ENCODE measurements around the gene SLC4A5. TPM values are rescaled to one million over a fixed set of nuclear protein-coding genes. Genes with fewer than 3 reads are reported as not detected.
A peak's percentile ranks its signal among the peaks of the same experiment; 100 is the strongest.
"Not testable (repeated sequence)": the region's sequence is repeated elsewhere in the genome, so short reads cannot be mapped to it uniquely, and the experiment has no call there.

Gene SLC4A5
- polyA plus RNA-seq, 2 of the 4 experiments (the other 2 are of a cell fraction) = 0.50 to 1.1 TPM

DNA sequence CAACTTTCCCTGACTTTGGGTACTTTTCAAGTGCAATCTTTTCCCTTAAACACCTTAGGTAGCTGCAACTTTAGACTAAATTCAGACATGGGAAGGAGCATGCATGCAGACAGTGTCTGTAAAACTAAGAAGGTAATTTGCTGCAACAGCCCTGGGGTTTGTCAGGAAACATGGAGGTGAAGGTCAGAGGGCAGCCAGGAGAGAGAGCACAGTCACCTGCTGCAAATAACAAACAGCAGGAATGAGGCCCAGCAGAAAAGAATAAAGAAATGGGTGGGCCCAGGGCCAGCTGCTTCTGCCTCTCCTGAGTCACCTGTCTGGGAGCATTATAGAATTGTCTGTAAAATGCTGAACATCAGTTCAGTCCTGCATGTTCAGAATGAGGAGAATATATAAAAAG is 109.6 kb downstream of the SLC4A5 start:
- Histone ChIP-seq H3K9me3 (no peaks in the 10 kb centered on the region), H3K4me1 (no peaks in the 10 kb centered on the region), H3K4me3 (no peak overlapping the region), H3K27ac (no peak overlapping the region), H3K4me2 (no peak overlapping the region)
- no peak for TF ChIP-seq GATA3 (IDR thresholded peaks at IDR 0.05; ENCODE audit: borderline replicate concordance)
- TF ChIP-seq, protein P1, sequence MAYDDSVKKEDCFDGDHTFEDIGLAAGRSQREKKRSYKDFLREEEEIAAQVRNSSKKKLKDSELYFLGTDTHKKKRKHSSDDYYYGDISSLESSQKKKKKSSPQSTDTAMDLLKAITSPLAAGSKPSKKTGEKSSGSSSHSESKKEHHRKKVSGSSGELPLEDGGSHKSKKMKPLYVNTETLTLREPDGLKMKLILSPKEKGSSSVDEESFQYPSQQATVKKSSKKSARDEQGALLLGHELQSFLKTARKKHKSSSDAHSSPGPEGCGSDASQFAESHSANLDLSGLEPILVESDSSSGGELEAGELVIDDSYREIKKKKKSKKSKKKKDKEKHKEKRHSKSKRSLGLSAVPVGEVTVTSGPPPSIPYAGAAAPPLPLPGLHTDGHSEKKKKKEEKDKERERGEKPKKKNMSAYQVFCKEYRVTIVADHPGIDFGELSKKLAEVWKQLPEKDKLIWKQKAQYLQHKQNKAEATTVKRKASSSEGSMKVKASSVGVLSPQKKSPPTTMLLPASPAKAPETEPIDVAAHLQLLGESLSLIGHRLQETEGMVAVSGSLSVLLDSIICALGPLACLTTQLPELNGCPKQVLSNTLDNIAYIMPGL (CRISPR knock-in tag; IDR thresholded peaks at IDR 0.05; ENCODE audit: borderline replicate concordance) = no peak
- TF ChIP-seq, protein P2, sequence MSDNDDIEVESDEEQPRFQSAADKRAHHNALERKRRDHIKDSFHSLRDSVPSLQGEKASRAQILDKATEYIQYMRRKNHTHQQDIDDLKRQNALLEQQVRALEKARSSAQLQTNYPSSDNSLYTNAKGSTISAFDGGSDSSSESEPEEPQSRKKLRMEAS (IDR thresholded peaks at IDR 0.05) = no peak
- no peak for TF ChIP-seq HEYL (CRISPR knock-in tag; IDR thresholded peaks at IDR 0.05)
- no peak for TF ChIP-seq ZFP36 (IDR thresholded peaks at IDR 0.05; ENCODE audit: borderline replicate concordance, partially characterized antibody)
- TF ChIP-seq HDAC2 (IDR thresholded peaks at IDR 0.05) = no peak
- no peak for TF ChIP-seq EHF (CRISPR knock-in tag; IDR thresholded peaks at IDR 0.05)
- TF ChIP-seq, protein P3, sequence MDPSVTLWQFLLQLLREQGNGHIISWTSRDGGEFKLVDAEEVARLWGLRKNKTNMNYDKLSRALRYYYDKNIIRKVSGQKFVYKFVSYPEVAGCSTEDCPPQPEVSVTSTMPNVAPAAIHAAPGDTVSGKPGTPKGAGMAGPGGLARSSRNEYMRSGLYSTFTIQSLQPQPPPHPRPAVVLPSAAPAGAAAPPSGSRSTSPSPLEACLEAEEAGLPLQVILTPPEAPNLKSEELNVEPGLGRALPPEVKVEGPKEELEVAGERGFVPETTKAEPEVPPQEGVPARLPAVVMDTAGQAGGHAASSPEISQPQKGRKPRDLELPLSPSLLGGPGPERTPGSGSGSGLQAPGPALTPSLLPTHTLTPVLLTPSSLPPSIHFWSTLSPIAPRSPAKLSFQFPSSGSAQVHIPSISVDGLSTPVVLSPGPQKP (IDR thresholded peaks at IDR 0.05; ENCODE audit: low read depth, low read length) = no peak
- no peak for TF ChIP-seq PHF8 (IDR thresholded peaks at IDR 0.05; ENCODE audit: borderline replicate concordance, low read depth)
- no peak for TF ChIP-seq SREBF2 (IDR thresholded peaks at IDR 0.05)
- no peak for TF ChIP-seq ZNF302 (CRISPR knock-in tag; IDR thresholded peaks at IDR 0.05)
- no peak for TF ChIP-seq FOSB (CRISPR knock-in tag; IDR thresholded peaks at IDR 0.05)
- no peak for TF ChIP-seq KDM1A (IDR thresholded peaks at IDR 0.05; ENCODE audit: low read depth)
- no peak for TF ChIP-seq NR3C1 (IDR thresholded peaks at IDR 0.05)
- TF ChIP-seq CEBPB (IDR thresholded peaks at IDR 0.05) = no peak
- TF ChIP-seq, protein P4, sequence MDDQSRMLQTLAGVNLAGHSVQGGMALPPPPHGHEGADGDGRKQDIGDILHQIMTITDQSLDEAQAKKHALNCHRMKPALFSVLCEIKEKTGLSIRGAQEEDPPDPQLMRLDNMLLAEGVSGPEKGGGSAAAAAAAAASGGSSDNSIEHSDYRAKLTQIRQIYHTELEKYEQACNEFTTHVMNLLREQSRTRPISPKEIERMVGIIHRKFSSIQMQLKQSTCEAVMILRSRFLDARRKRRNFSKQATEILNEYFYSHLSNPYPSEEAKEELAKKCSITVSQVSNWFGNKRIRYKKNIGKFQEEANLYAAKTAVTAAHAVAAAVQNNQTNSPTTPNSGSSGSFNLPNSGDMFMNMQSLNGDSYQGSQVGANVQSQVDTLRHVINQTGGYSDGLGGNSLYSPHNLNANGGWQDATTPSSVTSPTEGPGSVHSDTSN (IDR thresholded peaks at IDR 0.05) = no peak
- no peak for TF ChIP-seq RAD21 (conservative IDR thresholded peaks at IDR 0.05 in 1 of 2, IDR thresholded peaks at IDR 0.05 in 1 of 2)
- TF ChIP-seq MYC (IDR thresholded peaks at IDR 0.05; ENCODE audit: borderline replicate concordance, low read length) = no peak
- TF ChIP-seq HOXA7 (CRISPR knock-in tag; IDR thresholded peaks at IDR 0.05) = no peak
- DNase-seq (ENCODE audit: low read depth in 1 of 2, low spot score in 1 of 2) (no peak), FAIRE-seq (no peak), ATAC-seq (no peak)
- POLR2A ChIA-PET = no interaction called here
- CTCF ChIA-PET = no interaction called here

DNA sequence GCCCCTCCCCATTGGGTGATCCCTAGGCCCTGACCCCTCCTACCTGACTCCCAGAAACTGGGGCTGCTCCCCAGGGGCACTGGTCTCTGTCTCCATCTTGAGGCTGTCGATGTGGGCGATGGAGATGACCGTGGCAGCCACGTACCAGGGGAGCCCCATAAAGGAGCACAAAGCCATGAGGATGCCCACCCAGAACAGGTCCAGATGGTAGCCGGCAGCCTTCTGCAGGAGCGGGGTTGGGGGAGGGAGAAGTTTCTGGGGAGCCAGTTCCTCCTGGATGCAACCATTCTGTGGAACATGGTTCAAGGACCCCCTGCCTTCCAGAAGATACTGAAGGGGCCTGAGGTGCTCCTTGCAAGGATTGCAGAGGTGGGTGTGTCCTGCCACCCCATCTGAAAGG is 110.8 kb downstream of the SLC4A5 start:
- 83% methylated on average over 6 of the region's 6 CpGs for WGBS (ENCODE audit: missing lambda C conversion rate)

DNA sequence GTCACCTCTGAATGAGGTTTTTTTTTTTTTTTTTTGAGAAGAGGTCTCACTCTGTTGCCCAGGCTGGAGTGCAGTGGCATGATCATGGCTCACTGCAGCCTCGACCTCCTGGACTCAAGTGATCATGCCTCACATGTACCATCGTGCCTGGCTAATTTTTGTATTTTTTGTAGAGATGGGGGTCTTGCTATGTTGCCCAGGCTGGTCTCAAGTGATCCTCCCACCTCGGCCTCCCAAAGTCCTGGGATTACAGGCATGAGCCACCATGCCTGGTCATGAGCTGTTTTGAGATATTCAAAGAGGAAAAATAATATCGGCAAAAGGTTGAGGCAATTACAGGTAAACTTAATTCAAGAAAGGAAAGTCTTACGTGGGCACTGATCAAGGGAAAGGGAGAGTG is 113.4 kb downstream of the SLC4A5 start:
- H3K4me3 ChIP-seq; H3K27ac ChIP-seq; POLR2A ChIA-PET; FAIRE-seq; H3K4me2 ChIP-seq; H3K9me3 ChIP-seq; H3K4me1 ChIP-seq; ATAC-seq; DNase-seq (ENCODE audit: low read depth in 1 of 2, low spot score in 1 of 2): not testable (repeated sequence)
- 56% methylated on average over 5 of the region's 5 CpGs for WGBS (ENCODE audit: missing lambda C conversion rate)
- CTCF ChIA-PET = interaction anchor here (1.5 kb wide), 1 partner anchor 11 kb away, joined by 3 read pairs; no protein-coding TSS in a partner anchor

More for the DNA sequence above, 110.8 kb downstream of the SLC4A5 start:
- no peak overlapping the region for H3K4me3 ChIP-seq
- FAIRE-seq = no peak
- ChIA-PET POLR2A (no interaction called here), CTCF (interaction anchor here (0.7 kb wide), 1 partner anchor 104 kb away, joined by 3 read pairs; no protein-coding TSS in a partner anchor)
- ATAC-seq = no peak; a peak in 1 of 6 replicates
- H3K27ac ChIP-seq = no peak overlapping the region
- no peak for DNase-seq (ENCODE audit: low read depth in 1 of 2, low spot score in 1 of 2)
- H3K9me3 ChIP-seq = no peaks in the 10 kb centered on the region
- no peaks in the 10 kb centered on the region for H3K4me1 ChIP-seq
- 0 out of 5 replicates have a peak, but pooled peaks of 1 of the 2 experiments have one; percentile 16 for TF ChIP-seq RAD21 (conservative IDR thresholded peaks at IDR 0.05 in 1 of 2, IDR thresholded peaks at IDR 0.05 in 1 of 2)
- TF ChIP-seq CHD2 (IDR thresholded peaks at IDR 0.05; ENCODE audit: low read length, partially characterized antibody) = no peak
- no peak overlapping the region for H3K4me2 ChIP-seq

All from A549 (cell line).